Stomach smooth muscle (tissue), 2 donors: Measurements from ENCODE around the gene TMEM59L.

Experiments
- H3K27ac ChIP-seq: one replicate; pipeline ENCODE4 v1.7.0; 2013; ENCODE audit warnings: mild to moderate bottlenecking, low read length, inconsistent platforms
- H3K27me3 ChIP-seq, 2 donors: one replicate each; pipeline ENCODE4 v1.7.0; 2013; ENCODE audit warnings: low read length in 2 of 2; ENCODE audit not compliant: insufficient read depth in 2 of 2, control insufficient read depth in 1 of 2
- H3K36me3 ChIP-seq, 2 donors: one replicate each; pipeline ENCODE4 v1.7.0; 2013; ENCODE audit warnings: low read length in 2 of 2; ENCODE audit not compliant: control insufficient read depth in 2 of 2, insufficient read depth in 2 of 2
- H3K4me1 ChIP-seq: one replicate; pipeline ENCODE4 v1.7.0; 2013; ENCODE audit warnings: low read length; ENCODE audit not compliant: control insufficient read depth, insufficient read depth
- H3K4me3 ChIP-seq, 2 donors: one replicate each; pipeline ENCODE4 v1.7.0; 2013; ENCODE audit warnings: low read length in 2 of 2
- H3K9ac ChIP-seq, 2 donors: one replicate each; pipeline ENCODE4 v1.7.0; 2013; ENCODE audit warnings: low read length in 2 of 2, mild to moderate bottlenecking in 1 of 2
- H3K9me3 ChIP-seq, 2 donors: one replicate each; pipeline ENCODE4 v1.7.0; 2013; ENCODE audit warnings: low read length in 2 of 2; ENCODE audit not compliant: control insufficient read depth in 2 of 2
- donor health status: healthy.
- donor health status: Pancreatic carcinoma.

TMEM59L gene

DNA sequence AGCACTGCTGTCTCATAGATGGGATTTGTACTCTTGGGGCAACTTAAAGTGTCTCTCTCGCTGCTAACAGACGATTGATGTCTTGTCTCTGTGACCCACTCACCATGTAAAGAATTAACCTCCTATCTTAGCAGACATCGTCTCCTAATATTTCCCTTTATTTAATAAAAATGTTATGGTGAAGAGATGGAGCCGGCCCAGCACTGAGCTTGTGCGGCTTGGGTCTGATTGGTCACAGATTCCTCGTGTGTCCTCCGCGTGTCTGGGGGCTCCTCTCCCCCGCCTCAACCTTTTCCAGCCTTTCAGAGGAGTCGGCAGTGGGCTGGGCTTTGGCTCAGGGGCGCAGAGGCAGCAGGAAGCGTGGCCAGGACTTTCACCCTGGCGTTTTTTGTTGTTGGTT is 57.6 kb downstream of the TMEM59L start:
- H3K27ac ChIP-seq = peak overlapping the region; percentile 31
- H3K9ac ChIP-seq = no peak overlapping the region
- H3K36me3 ChIP-seq = peaks cover 16% of the 10 kb centered on the region in 2 donors
- peaks cover 47% of the 10 kb centered on the region for H3K4me1 ChIP-seq
- H3K9me3 ChIP-seq = no peaks in the 10 kb centered on the region
- no peaks in the 10 kb centered on the region for H3K27me3 ChIP-seq
- no peak overlapping the region for H3K4me3 ChIP-seq
